DND-41 (cell line): ENCODE results near the gene ATP2A2.

Experiments
- EZH2 ChIP-seq: IDR thresholded peaks from 3 replicates; pipeline ENCODE4 v1.6.1; 2012; ENCODE audit warnings: borderline replicate concordance, low read depth, mild to moderate bottlenecking, moderate library complexity, low read length, inconsistent platforms; ENCODE audit not compliant: severe bottlenecking
- TF ChIP-seq, protein P1 (sequence below): IDR thresholded peaks from 2 replicates; pipeline ENCODE4 v1.5.1; 2012; ENCODE audit warnings: borderline replicate concordance, low read length, moderate library complexity, mild to moderate bottlenecking; ENCODE audit not compliant: poor library complexity, severe bottlenecking; ENCODE audit errors: extremely low read depth

- TF ChIP-seq, protein P1, sequence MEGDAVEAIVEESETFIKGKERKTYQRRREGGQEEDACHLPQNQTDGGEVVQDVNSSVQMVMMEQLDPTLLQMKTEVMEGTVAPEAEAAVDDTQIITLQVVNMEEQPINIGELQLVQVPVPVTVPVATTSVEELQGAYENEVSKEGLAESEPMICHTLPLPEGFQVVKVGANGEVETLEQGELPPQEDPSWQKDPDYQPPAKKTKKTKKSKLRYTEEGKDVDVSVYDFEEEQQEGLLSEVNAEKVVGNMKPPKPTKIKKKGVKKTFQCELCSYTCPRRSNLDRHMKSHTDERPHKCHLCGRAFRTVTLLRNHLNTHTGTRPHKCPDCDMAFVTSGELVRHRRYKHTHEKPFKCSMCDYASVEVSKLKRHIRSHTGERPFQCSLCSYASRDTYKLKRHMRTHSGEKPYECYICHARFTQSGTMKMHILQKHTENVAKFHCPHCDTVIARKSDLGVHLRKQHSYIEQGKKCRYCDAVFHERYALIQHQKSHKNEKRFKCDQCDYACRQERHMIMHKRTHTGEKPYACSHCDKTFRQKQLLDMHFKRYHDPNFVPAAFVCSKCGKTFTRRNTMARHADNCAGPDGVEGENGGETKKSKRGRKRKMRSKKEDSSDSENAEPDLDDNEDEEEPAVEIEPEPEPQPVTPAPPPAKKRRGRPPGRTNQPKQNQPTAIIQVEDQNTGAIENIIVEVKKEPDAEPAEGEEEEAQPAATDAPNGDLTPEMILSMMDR = no peak
- no peak for TF ChIP-seq EZH2
Measured at GRCh38 chr12:110367181-110367864, 86.3 kb downstream of the ATP2A2 start.
